ENCODE measurements around the gene SPIRE2. TPM values are rescaled to one million over a fixed set of nuclear protein-coding genes. Genes with fewer than 3 reads are reported as not detected.

SPIRE2 gene
- total RNA-seq, 1 experiment from 2014 or later: 1.0 TPM

- Histone ChIP-seq H3K9ac (ENCODE audit: low read length) (no peak overlapping the region), H3K79me2 (ENCODE audit: low read length) (no peaks in the 10 kb centered on the region), H3K4me3 (ENCODE audit: low read length) (no peak overlapping the region), H4K20me1 (ENCODE audit: insufficient read depth, low read depth, low read length) (no peaks in the 10 kb centered on the region), H3K4me2 (ENCODE audit: low read depth, low read length, poor library complexity, severe bottlenecking) (no peak overlapping the region), H2AFZ (ENCODE audit: low read length) (no peak overlapping the region), H3K27ac (ENCODE audit: low read length) (no peak overlapping the region), H3K9me3 (ENCODE audit: low read length) (peaks cover 4% of the 10 kb centered on the region; the same call in 1 of the 2 replicates), H3K27me3 (ENCODE audit: low read length) (no peaks in the 10 kb centered on the region), H3K36me3 (ENCODE audit: insufficient read depth, low read length) (peaks cover 36% of the 10 kb centered on the region), H3K4me1 (ENCODE audit: low read length) (no peaks in the 10 kb centered on the region), H3K9me2 (replicated peaks; ENCODE audit: insufficient read depth, low read length) (no peaks in the 10 kb centered on the region)
- DNase-seq: no peak
Observed at GRCh38 chr16:89905511-89906139, 77.3 kb downstream of the SPIRE2 start.

GRCh38 chr16:89906140-89907025 lies 78.1 kb downstream of the SPIRE2 start:
- Histone ChIP-seq H3K36me3 (ENCODE audit: insufficient read depth, low read length) (peaks cover 42% of the 10 kb centered on the region), H3K4me1 (ENCODE audit: low read length) (no peaks in the 10 kb centered on the region), H3K79me2 (ENCODE audit: low read length) (no peaks in the 10 kb centered on the region), H3K4me2 (ENCODE audit: low read depth, low read length, poor library complexity, severe bottlenecking) (no peak overlapping the region), H3K9me2 (replicated peaks; ENCODE audit: insufficient read depth, low read length) (no peaks in the 10 kb centered on the region), H3K27ac (ENCODE audit: low read length) (no peak overlapping the region), H3K9ac (ENCODE audit: low read length) (no peak overlapping the region), H2AFZ (ENCODE audit: low read length) (no peak overlapping the region), H3K9me3 (ENCODE audit: low read length) (peaks cover 4% of the 10 kb centered on the region; the same call in 1 of the 2 replicates), H3K4me3 (ENCODE audit: low read length) (no peak overlapping the region), H3K27me3 (ENCODE audit: low read length) (no peaks in the 10 kb centered on the region), H4K20me1 (ENCODE audit: insufficient read depth, low read depth, low read length) (no peaks in the 10 kb centered on the region)
- DNase-seq: no peak

- DNase-seq: peak; percentile 53
- no peak overlapping the region for H3K4me3 ChIP-seq (ENCODE audit: low read length)
- no peak overlapping the region for H3K4me2 ChIP-seq (ENCODE audit: low read depth, low read length, poor library complexity, severe bottlenecking)
- no peaks in the 10 kb centered on the region for H3K27me3 ChIP-seq (ENCODE audit: low read length)
- H3K9ac ChIP-seq (ENCODE audit: low read length): no peak overlapping the region
- no peaks in the 10 kb centered on the region for H4K20me1 ChIP-seq (ENCODE audit: insufficient read depth, low read depth, low read length)
- peaks cover 46% of the 10 kb centered on the region for H3K36me3 ChIP-seq (ENCODE audit: insufficient read depth, low read length)
- no peaks in the 10 kb centered on the region for H3K79me2 ChIP-seq (ENCODE audit: low read length)
- H3K9me2 ChIP-seq (replicated peaks; ENCODE audit: insufficient read depth, low read length): no peaks in the 10 kb centered on the region
- peaks cover 4% of the 10 kb centered on the region; the same call in 1 of the 2 replicates for H3K9me3 ChIP-seq (ENCODE audit: low read length)
- H3K27ac ChIP-seq (ENCODE audit: low read length): no peak overlapping the region
- H2AFZ ChIP-seq (ENCODE audit: low read length): no peak overlapping the region
- no peaks in the 10 kb centered on the region for H3K4me1 ChIP-seq (ENCODE audit: low read length)
Observed at GRCh38 chr16:89907055-89907814, 79.0 kb downstream of the SPIRE2 start.

- Histone ChIP-seq H2AFZ (ENCODE audit: low read length) (no peak overlapping the region), H3K27me3 (ENCODE audit: low read length) (no peaks in the 10 kb centered on the region), H3K4me3 (ENCODE audit: low read length) (no peak overlapping the region), H3K9me2 (replicated peaks; ENCODE audit: insufficient read depth, low read length) (no peaks in the 10 kb centered on the region), H3K36me3 (ENCODE audit: insufficient read depth, low read length) (peaks cover 54% of the 10 kb centered on the region), H3K9ac (ENCODE audit: low read length) (no peak overlapping the region), H3K4me1 (ENCODE audit: low read length) (no peaks in the 10 kb centered on the region), H3K27ac (ENCODE audit: low read length) (no peak overlapping the region), H4K20me1 (ENCODE audit: insufficient read depth, low read depth, low read length) (no peaks in the 10 kb centered on the region), H3K4me2 (ENCODE audit: low read depth, low read length, poor library complexity, severe bottlenecking) (no peak overlapping the region), H3K79me2 (ENCODE audit: low read length) (no peaks in the 10 kb centered on the region), H3K9me3 (ENCODE audit: low read length) (peaks cover 4% of the 10 kb centered on the region; the same call in 1 of the 2 replicates)
- DNase-seq: no peak
Observed at GRCh38 chr16:89908236-89908635, 80.0 kb downstream of the SPIRE2 start.

- Histone ChIP-seq H3K27me3 (ENCODE audit: low read length) (no peaks in the 10 kb centered on the region), H2AFZ (ENCODE audit: low read length) (no peak overlapping the region), H3K36me3 (ENCODE audit: insufficient read depth, low read length) (peaks cover 49% of the 10 kb centered on the region), H3K4me1 (ENCODE audit: low read length) (no peaks in the 10 kb centered on the region), H3K9ac (ENCODE audit: low read length) (no peak overlapping the region), H3K79me2 (ENCODE audit: low read length) (no peaks in the 10 kb centered on the region), H3K9me2 (replicated peaks; ENCODE audit: insufficient read depth, low read length) (no peaks in the 10 kb centered on the region), H3K4me3 (ENCODE audit: low read length) (no peak overlapping the region), H4K20me1 (ENCODE audit: insufficient read depth, low read depth, low read length) (no peaks in the 10 kb centered on the region), H3K27ac (ENCODE audit: low read length) (no peak overlapping the region), H3K9me3 (ENCODE audit: low read length) (peaks cover 4% of the 10 kb centered on the region; the same call in 1 of the 2 replicates), H3K4me2 (ENCODE audit: low read depth, low read length, poor library complexity, severe bottlenecking) (no peak overlapping the region)
- peak; percentile 84 for DNase-seq
Observed at GRCh38 chr16:89909777-89910716, 81.8 kb downstream of the SPIRE2 start.

GRCh38 chr16:89910717-89911354 lies 82.6 kb downstream of the SPIRE2 start:
- Histone ChIP-seq H3K4me2 (ENCODE audit: low read depth, low read length, poor library complexity, severe bottlenecking) (no peak overlapping the region), H3K9ac (ENCODE audit: low read length) (no peak overlapping the region), H3K79me2 (ENCODE audit: low read length) (no peaks in the 10 kb centered on the region), H3K4me1 (ENCODE audit: low read length) (no peaks in the 10 kb centered on the region), H3K9me3 (ENCODE audit: low read length) (peaks cover 4% of the 10 kb centered on the region; the same call in 1 of the 2 replicates), H4K20me1 (ENCODE audit: insufficient read depth, low read depth, low read length) (no peaks in the 10 kb centered on the region), H3K4me3 (ENCODE audit: low read length) (no peak overlapping the region), H3K36me3 (ENCODE audit: insufficient read depth, low read length) (peaks cover 41% of the 10 kb centered on the region), H3K27me3 (ENCODE audit: low read length) (no peaks in the 10 kb centered on the region), H2AFZ (ENCODE audit: low read length) (no peak overlapping the region), H3K27ac (ENCODE audit: low read length) (no peak overlapping the region), H3K9me2 (replicated peaks; ENCODE audit: insufficient read depth, low read length) (no peaks in the 10 kb centered on the region)
- DNase-seq: no peak

GRCh38 chr16:89911375-89911774 lies 83.1 kb downstream of the SPIRE2 start:
- Histone ChIP-seq H3K4me2 (ENCODE audit: low read depth, low read length, poor library complexity, severe bottlenecking) (no peak overlapping the region), H2AFZ (ENCODE audit: low read length) (no peak overlapping the region), H3K27me3 (ENCODE audit: low read length) (no peaks in the 10 kb centered on the region), H3K4me1 (ENCODE audit: low read length) (no peaks in the 10 kb centered on the region), H3K27ac (ENCODE audit: low read length) (no peak overlapping the region), H3K9me2 (replicated peaks; ENCODE audit: insufficient read depth, low read length) (no peaks in the 10 kb centered on the region), H3K36me3 (ENCODE audit: insufficient read depth, low read length) (peaks cover 36% of the 10 kb centered on the region), H3K4me3 (ENCODE audit: low read length) (no peak overlapping the region), H3K9ac (ENCODE audit: low read length) (no peak overlapping the region), H4K20me1 (ENCODE audit: insufficient read depth, low read depth, low read length) (no peaks in the 10 kb centered on the region), H3K79me2 (ENCODE audit: low read length) (no peaks in the 10 kb centered on the region), H3K9me3 (ENCODE audit: low read length) (peaks cover 4% of the 10 kb centered on the region; the same call in 1 of the 2 replicates)
- DNase-seq: no peak
